GM18517 (cell line): Measurements from ENCODE around the gene FGF9.

Experiments
- ATAC-seq: cut with Tn5 transposase; IDR thresholded peaks from one replicate; pipeline ENCODE4 v1.9.1; 2021; ENCODE audit warnings: mild to moderate bottlenecking, moderate library complexity; ENCODE audit not compliant: unreplicated experiment

FGF9 gene

DNA sequence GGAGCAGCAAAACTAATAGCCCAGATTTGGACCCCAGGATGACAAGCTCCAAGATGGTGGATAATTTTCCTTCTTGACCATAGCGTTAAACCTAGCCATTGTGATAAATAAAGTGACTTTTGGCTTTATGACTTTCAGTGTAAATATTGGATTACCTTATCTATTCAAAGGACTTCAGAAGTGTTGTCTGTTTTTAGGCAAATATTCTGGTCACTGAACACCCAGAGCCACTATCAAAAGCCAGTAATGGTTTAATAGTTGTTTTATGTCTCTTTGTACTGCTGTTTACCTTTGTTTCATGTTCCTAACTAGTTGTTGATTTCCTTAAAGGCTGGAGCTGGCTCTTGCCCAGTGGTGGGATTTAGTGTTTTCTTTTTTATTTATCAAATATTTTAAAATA lies 81.6 kb downstream of the FGF9 start:
- ATAC-seq, result no peak

- no peak for ATAC-seq
Measured at GRCh38 chr13:21753117-21753729, 82.3 kb downstream of the FGF9 start.
